ENCODE measurements around the gene NDUFS3. TPM values are rescaled to one million over a fixed set of nuclear protein-coding genes. Genes with fewer than 3 reads are reported as not detected.
A peak's percentile ranks its signal among the peaks of the same experiment; 100 is the strongest.

NDUFS3 gene
- total and polyA plus RNA-seq, 2 of the 13 experiments (the other 11 are each of a cell fraction or from before 2014, with no cell fraction given) = 151 to 184 TPM

- TF ChIP-seq ZHX2 (IDR thresholded peaks at IDR 0.05; ENCODE audit: low read depth) (no peak), ZHX2 (CRISPR knock-in tag; IDR thresholded peaks at IDR 0.05; ENCODE audit: borderline replicate concordance) (no peak), ZNF652 (CRISPR knock-in tag; IDR thresholded peaks at IDR 0.05; ENCODE audit: borderline replicate concordance, low read depth) (no peak), ZNF841 (CRISPR knock-in tag; IDR thresholded peaks at IDR 0.05; ENCODE audit: borderline replicate concordance) (no peak), RBM39 (IDR thresholded peaks at IDR 0.05; ENCODE audit: low read depth, low read length, poor library complexity, severe bottlenecking) (peak; percentile 20), ARID5B (CRISPR knock-in tag; IDR thresholded peaks at IDR 0.05) (no peak)
Measured at GRCh38 chr11:47566149-47566698, 12.7 kb upstream of the NDUFS3 start (continued).

Measured in HepG2 (cell line).